T-helper 1 cell (primary cell): ENCODE data around the gene ANK2.
"Not testable (repeated sequence)": the region's sequence is repeated elsewhere in the genome, so short reads cannot be mapped to it uniquely, and the experiment has no call there.

Experiments used
- DNase-seq, 5 donors: peaks; one replicate each; pipeline ENCODE4 v3.0.0-alpha.2; 2012 to 2020

ANK2 gene

DNA sequence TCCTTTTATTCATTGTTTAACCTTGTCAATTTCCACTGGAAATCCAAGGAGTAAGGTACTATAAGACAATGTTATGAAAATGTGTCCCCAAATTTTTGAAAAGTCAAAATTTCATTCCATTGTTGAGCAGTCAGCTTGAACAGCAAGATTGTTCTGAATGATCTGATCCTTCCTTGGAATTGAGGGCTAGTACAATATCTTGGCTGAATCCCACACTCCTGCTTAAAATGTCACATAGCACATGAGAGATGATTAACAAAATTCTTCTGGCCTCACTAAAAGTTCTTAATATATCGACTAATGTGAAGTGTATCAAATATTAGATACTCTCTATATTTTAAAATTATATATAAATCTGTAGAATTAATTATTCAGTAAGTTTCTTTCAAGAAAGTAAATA, 104.8 kb downstream of the ANK2 start:
- DNase-seq: no peak

- DNase-seq: no peak
Measured at GRCh38 chr4:113157086-113157857, 107.8 kb downstream of the ANK2 start.

GRCh38 chr4:113159942-113160545, 110.6 kb downstream of the ANK2 start:
- DNase-seq: no peak

GRCh38 chr4:113160548-113160947, 111.1 kb downstream of the ANK2 start:
- DNase-seq: no peak

GRCh38 chr4:113162089-113162488, 112.6 kb downstream of the ANK2 start:
- no peak for DNase-seq

DNA sequence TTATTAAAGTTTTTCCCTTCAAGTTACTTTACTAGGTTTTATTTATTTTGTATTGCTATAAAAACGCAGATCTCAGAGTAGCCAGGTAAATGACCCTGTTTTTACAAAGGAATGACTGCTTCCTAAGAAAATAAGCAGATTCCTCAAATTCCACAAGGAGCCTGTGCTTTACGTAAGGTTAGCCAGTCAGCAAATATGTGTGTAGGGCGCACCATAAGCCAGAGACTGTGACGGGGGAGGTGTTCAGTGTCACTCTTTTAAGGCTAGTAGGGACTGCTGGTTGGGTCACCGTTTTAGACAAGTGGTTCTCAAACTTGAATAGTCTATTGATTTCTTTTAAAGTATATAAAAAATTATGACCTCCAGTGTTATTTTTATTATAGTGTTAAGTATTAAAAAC, 119.9 kb downstream of the ANK2 start:
- no peak for DNase-seq

DNA sequence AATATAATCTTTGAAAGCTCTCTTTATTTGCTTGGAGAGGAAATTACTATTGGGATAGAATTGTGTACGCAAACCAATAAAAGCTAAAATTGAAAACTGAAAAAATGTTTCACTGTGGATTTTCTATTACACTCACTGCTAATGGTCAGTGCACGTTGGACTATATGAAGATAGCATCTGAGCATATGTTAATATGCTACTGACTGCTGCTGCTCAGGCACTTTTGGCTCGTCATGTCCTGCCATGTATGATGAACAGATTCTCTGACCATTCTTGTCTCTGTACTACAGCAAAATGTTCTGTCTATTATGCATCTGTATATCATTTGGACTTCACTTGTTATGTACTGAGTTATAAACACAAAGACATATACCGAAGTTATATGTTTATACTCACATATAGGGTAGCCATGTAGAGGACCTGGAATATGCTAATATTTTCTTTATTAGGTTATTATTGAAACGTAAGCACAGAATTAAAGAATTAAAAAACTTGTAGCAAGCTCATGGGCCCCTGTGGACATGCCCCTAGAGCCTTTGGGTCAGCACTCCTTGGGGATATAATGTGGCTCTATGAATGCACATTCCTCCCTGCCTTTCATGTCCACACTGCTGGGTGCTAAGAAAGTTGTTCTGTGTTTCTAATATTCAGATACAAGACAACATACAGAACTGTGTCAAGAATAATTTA, 120.8 kb downstream of the ANK2 start:
- DNase-seq: no peak

- DNase-seq: no peak
Measured at GRCh38 chr4:113170805-113171468, 121.5 kb downstream of the ANK2 start.

DNA sequence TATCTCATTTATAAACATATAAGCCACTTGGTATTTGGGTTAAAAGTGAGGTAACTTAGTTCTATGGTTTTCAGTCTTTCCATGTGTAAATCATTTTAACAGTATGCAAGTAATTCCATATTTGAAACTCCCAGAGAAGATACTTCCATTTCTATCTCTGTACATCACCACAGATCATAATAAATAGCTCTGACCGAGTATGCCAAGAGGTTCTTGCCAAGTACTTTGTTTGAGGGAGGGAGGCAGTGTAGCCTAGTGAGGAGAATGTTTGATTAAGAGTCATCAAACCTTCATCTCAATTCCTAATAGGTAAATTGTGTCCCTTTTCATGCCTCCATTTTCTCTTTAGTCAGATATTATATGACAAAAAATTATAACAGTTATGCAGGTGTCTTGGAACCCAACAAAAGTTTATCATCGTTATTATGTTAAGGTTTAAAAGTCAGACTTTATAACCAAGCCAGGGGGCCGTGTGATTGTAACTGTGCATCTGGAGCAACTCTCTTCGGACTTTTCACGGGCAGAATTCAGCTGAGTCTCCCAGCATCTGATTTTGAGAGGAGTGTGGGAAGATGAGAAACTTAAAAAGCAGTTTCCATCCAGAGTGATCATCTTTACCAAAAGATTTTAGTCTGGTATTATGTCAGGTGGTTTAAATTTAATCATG, 123.8 kb downstream of the ANK2 start:
- DNase-seq: no peak

- DNase-seq: no peak
Measured at GRCh38 chr4:113173793-113174264, 124.4 kb downstream of the ANK2 start.

DNA sequence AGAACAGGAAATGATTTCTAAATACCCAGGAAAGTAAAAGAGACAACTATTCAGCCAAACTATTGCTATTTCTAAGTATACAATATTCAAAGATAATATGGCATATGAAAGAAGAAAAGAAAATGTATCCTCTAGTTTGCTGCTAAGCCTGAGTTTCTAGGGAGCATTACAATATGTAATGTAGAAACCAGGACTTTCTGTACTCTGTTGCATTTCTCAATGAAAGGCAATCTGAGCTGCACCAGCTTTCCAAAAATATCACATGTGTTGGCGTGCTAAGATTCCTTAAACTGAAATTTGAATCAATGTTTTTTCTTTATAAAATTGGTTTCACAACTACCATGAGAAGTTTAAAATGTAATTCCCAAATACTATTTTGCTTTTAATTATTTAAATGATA, 129.6 kb downstream of the ANK2 start:
- DNase-seq: no peak

GRCh38 chr4:113179996-113180395, 130.5 kb downstream of the ANK2 start:
- no peak for DNase-seq

- DNase-seq: no peak
Measured at GRCh38 chr4:113181289-113182007, 132.0 kb downstream of the ANK2 start.

DNA sequence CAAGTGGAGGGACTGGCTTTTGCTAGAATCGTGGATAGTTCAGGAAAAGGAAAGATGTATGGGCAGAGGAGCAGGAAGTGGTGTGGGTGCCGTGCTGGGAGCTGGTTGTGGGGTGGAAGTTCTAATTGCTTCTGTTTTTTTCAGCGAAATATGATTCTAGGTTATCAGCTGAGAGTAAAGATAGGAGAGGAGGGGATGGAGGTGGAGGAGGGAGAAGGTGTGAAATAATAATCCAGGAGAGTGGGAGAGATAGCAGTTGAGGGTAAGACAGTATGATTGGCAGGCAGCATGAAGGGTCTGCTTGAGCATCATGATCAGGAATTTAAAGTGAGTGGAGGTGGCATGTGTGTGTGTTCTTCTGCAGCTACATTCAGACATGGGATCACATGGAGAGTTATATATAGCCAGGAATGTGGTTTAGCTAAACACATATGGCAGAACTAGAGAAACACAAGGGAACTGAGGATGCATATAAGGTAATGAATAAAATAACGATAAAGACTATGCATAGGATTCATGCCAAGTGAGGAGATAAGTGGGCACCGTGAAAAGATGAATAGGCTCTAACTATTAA, 133.7 kb downstream of the ANK2 start:
- DNase-seq: no peak

GRCh38 chr4:113186220-113186619, 136.8 kb downstream of the ANK2 start:
- not testable (repeated sequence) for DNase-seq

DNA sequence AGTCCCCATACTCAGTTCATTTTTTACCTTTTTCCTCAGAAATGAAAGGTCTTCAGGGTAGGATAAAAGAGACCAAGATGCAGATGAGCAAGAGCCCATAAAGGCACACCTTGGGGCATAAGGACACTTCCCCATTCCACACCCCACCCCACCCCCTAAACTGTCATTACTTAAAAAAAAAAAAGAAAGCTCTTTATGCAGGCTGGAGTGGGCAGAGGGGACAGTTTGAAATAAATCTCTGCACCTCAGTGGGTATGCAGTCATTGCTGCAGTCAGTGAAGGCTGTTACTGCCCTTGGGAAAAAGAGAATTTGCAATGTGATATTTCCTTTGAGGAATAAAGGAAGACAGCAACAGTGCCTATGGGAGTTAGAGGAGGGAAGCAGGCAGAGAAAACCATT, 137.5 kb downstream of the ANK2 start:
- no peak for DNase-seq

DNA sequence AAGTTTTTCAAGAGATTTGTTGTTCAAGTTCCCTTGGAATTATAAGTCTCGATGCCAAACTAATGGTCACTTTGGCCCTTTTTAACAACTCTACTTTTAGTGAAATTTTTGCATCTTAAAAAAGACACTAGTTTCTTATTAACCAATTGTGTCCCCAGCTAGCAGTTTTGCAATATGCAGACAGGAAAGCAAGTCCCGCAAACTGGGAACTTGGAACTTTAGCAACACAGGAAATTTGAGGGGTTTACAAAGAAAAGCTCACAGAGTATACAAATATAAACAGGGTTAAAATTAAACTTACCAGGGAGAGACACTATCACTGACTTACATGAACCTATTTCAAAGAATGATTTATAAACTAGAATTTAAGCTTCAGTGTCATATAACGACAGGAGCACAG, 137.9 kb downstream of the ANK2 start:
- DNase-seq: no peak

GRCh38 chr4:113189546-113189945, 140.1 kb downstream of the ANK2 start:
- no peak for DNase-seq

GRCh38 chr4:113209153-113209552, 159.7 kb downstream of the ANK2 start:
- DNase-seq: no peak

DNA sequence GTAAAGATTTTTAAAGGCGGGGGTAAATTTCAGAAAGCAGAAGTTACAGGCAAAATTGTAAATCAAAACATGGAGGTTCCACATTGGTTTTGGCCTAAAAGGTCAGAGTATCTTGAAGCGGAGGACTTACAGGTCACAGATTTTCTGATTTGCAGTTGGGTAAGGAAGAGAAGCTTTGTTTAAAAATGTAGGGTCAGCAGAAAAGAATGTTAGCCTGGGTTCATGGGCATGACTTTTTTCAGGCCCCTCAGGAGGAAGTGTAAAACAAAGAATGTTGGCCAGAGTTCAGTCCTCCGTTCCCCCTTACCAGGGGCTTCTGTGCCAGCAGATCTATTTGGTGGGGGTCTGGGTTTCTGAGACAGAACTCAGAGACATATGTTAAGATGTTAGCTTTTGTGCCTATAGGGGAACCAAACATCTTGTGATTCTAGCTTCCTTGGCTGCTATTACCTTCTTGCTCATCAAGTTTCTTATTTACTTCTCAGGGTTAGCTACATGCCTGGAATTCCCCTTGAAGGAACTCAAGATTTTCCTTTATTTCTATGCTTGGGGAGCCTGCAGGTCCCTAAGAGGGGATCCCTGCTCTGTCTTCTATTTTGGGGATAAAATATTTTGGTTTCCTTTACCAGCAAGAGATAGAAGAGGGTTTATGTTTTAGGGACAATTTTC, 160.3 kb downstream of the ANK2 start:
- DNase-seq: no peak

GRCh38 chr4:113212613-113213012, 163.2 kb downstream of the ANK2 start:
- DNase-seq: no peak
